GM08714 (cell line): ENCODE results near the gene PHLPP1.

ENCODE experiments used
- H3K4me3 ChIP-seq: fragments of 200-500 bp; sonication (Bioruptor generic); 2 replicates; pipeline ENCODE4 v1.5.1; 2014; ENCODE audit warnings: mild to moderate bottlenecking, low read length, inconsistent platforms
- ZNF274 ChIP-seq: IDR thresholded peaks from 2 replicates; pipeline ENCODE4 v1.6.1; 2012; ENCODE audit warnings: mild to moderate bottlenecking, low read depth, low read length

PHLPP1 gene

GRCh38 chr18:62744076-62744968 lies 29.0 kb downstream of the PHLPP1 start:
- no peak for TF ChIP-seq ZNF274
- no peak overlapping the region for H3K4me3 ChIP-seq

- no peak for TF ChIP-seq ZNF274
- no peak overlapping the region for H3K4me3 ChIP-seq
Measured at GRCh38 chr18:62745089-62745751, 29.9 kb downstream of the PHLPP1 start.

- TF ChIP-seq ZNF274, result no peak
- H3K4me3 ChIP-seq, result no peak overlapping the region
Measured at GRCh38 chr18:62749389-62749788, 34.0 kb downstream of the PHLPP1 start.

- H3K4me3 ChIP-seq, result no peak overlapping the region
- TF ChIP-seq ZNF274, result no peak
Measured at GRCh38 chr18:62751341-62751821, 36.0 kb downstream of the PHLPP1 start.

GRCh38 chr18:62751977-62752376 lies 36.6 kb downstream of the PHLPP1 start:
- no peak overlapping the region for H3K4me3 ChIP-seq
- TF ChIP-seq ZNF274, result no peak

GRCh38 chr18:62754026-62754425 lies 38.7 kb downstream of the PHLPP1 start:
- no peak for TF ChIP-seq ZNF274
- H3K4me3 ChIP-seq, result no peak overlapping the region

- H3K4me3 ChIP-seq, result no peak overlapping the region
Measured at GRCh38 chr18:62755454-62755853, 40.1 kb downstream of the PHLPP1 start.

GRCh38 chr18:62755946-62756345 lies 40.6 kb downstream of the PHLPP1 start:
- no peak overlapping the region for H3K4me3 ChIP-seq
- no peak for TF ChIP-seq ZNF274

More at GRCh38 chr18:62755454-62755853, 40.1 kb downstream of the PHLPP1 start:
- no peak for TF ChIP-seq ZNF274

GRCh38 chr18:62757399-62758010 lies 42.2 kb downstream of the PHLPP1 start:
- no peak for TF ChIP-seq ZNF274
- no peak overlapping the region for H3K4me3 ChIP-seq

GRCh38 chr18:62758591-62758990 lies 43.2 kb downstream of the PHLPP1 start:
- no peak overlapping the region for H3K4me3 ChIP-seq
- TF ChIP-seq ZNF274, result no peak

GRCh38 chr18:62759704-62760402 lies 44.5 kb downstream of the PHLPP1 start:
- H3K4me3 ChIP-seq, result no peak overlapping the region
- no peak for TF ChIP-seq ZNF274

GRCh38 chr18:62760403-62760734 lies 45.0 kb downstream of the PHLPP1 start:
- no peak overlapping the region for H3K4me3 ChIP-seq
- TF ChIP-seq ZNF274, result no peak

- TF ChIP-seq ZNF274, result no peak
- no peak overlapping the region for H3K4me3 ChIP-seq
Measured at GRCh38 chr18:62763101-62763521, 47.8 kb downstream of the PHLPP1 start.

GRCh38 chr18:62766266-62766665 lies 50.9 kb downstream of the PHLPP1 start:
- no peak for TF ChIP-seq ZNF274
- no peak overlapping the region for H3K4me3 ChIP-seq
